Heart right ventricle (tissue), 16 donors: ENCODE data around the gene KIF25. TPM values are rescaled to one million over a fixed set of nuclear protein-coding genes. Genes with fewer than 3 reads are reported as not detected.

Experiments
- ATAC-seq, 8 donors: fragments of 200-7000 bp; cut with Tn5 transposase; one replicate each; pipeline ENCODE4 v1.9.1; 2020; ENCODE audit warnings: mild to moderate bottlenecking in 8 of 8, moderate library complexity in 8 of 8, moderate number of reproducible peaks in 1 of 8
- DNase-seq, 2 donors: peaks; one replicate each; pipeline ENCODE4 v3.0.0-alpha.2; 2020
- H3K27ac ChIP-seq, 10 donors: fragments of 200-600 bp; sonication (generic) in 2 of 10; one replicate each; pipeline versions ENCODE4 v1.5.0 to v1.8.0; 2020 to 2022; ENCODE audit warnings: mild to moderate bottlenecking in 3 of 10
- H3K27me3 ChIP-seq, 7 donors: fragments of 200-600 bp; one replicate each; pipeline ENCODE4 v1.8.0; 2021 to 2022; ENCODE audit warnings: mild to moderate bottlenecking in 2 of 7
- H3K36me3 ChIP-seq, 9 donors: fragments of 200-600 bp; sonication (generic) in 1 of 9; one replicate each; pipeline versions ENCODE4 v1.5.0 to v1.8.0; 2020 to 2022; ENCODE audit warnings: mild to moderate bottlenecking in 2 of 9
- H3K4me1 ChIP-seq, 9 donors: fragments of 200-600 bp; sonication (generic) in 1 of 9; one replicate each; pipeline versions ENCODE4 v1.5.0 to v1.8.0; 2020 to 2022; ENCODE audit warnings: mild to moderate bottlenecking in 4 of 9
- H3K4me3 ChIP-seq, 10 donors: fragments of 200-600 bp; sonication (generic) in 2 of 10; one replicate each; pipeline versions ENCODE4 v1.5.0 to v1.8.0; 2020 to 2022; ENCODE audit warnings: mild to moderate bottlenecking in 7 of 10, moderate library complexity in 2 of 10
- H3K9me3 ChIP-seq, 11 donors: fragments of 200-600 bp in 10 of 11; sonication (generic) in 2 of 11; one replicate each; pipeline versions ENCODE4 v1.5.0 to v1.8.0; 2013 to 2022; ENCODE audit warnings: mild to moderate bottlenecking in 2 of 11, control low read depth in 1 of 11, moderate library complexity in 1 of 11
- CTCF ChIP-seq, 9 donors: fragments of 200-600 bp; sonication (generic) in 2 of 9; IDR thresholded peaks; one replicate each; pipeline versions ENCODE4 v1.5.0 to v1.8.0; 2021 to 2022; ENCODE audit warnings: antibody characterized with exemption in 9 of 9, mild to moderate bottlenecking in 5 of 9, moderate library complexity in 1 of 9
- WGBS, 2 donors: extraction: QIAGEN DNeasy Blood & Tissue Kit; methylation state at CpG; one replicate each; pipeline ENCODE4 v1.1.7; 2013; ENCODE audit warnings: inconsistent platforms in 1 of 2; 5-methylcytosine and 5-hydroxymethylcytosine counted together
- intact Hi-C, 10 donors: fragments of 100-400 bp; cut with DNase I; formaldehyde crosslinking; loops; one replicate each; pipeline versions ENCODE4 v1.11.1 to v1.14.2; 2022
- long read RNA-seq, 3 donors: library from polyadenylated mRNA; unstranded; transcript quantifications; one replicate each; pipeline ENCODE4 v2.0.0, GENCODE V29; 2020 to 2021
- polyA plus RNA-seq, 2 donors: library from polyadenylated mRNA; stranded (reverse); fragments of 200-250 nt; gene quantifications; one replicate each; pipeline ENCODE4 v1.2.3, GENCODE V29; 2013
- total RNA-seq, 10 donors: library from RNA; stranded (reverse); fragmentation: NEBNext Ultra II Directional in 3 of 10; extraction: Animal tissue kit (Norgen Biotek cat#: 25700) in 3 of 10; gene quantifications; one replicate each; pipeline versions ENCODE4 v1.2.1 to v1.2.4, GENCODE V29; 2021 to 2023
- donor health status: Arrhythmogenic right ventricular cardiomyopathy.
- donor health status: ischemic (EF 13 %, LVEDD 7.1; RV severe dilation, severe dysfunction).
- donor health status: healthy with polysubstance abuse.
- donor health status: DM: no; HTN: yes; CAD: no.
- donor health status: DM: no; HTN: no; CAD: no.
- donor health status: ischemic (EF 25% LVEDD 6.9; RV normal size, moderate dysfunction).
- donor health status: ischemic (EF 25% LVEDD 5.7; RV mildly dilated, moderate dysfunction).
- donor health status: healthy.
- donor health status: DM: yes; HTN: yes; CAD: no.
- donor health status: Ischemic cardiomyopathy.
- donor health status: ischemic (EF 35%, LVEDD 5.7; RV mildly dilated, moderate dysfunction).
- donor health status: nonischemic (EF 11% LVEDD 7.7; RV severe dilation, severe dysfunction).
- donor health status: DM: yes; HTN: yes; CAD: no.
- donor health status: PGD.
- donor health status: ischemic (EF 29% LVEDD 5.4; RV normal size, mild dysfunction).
- donor health status: nonischemic (EF 23%, LVEDD 6.1; RV moderate dilation, normal function).

The KIF25 gene
- total RNA-seq (under 1 TPM in 6 of 10 donors, not detected in 4; 0.18 to 0.80 (median 0.39) TPM), polyA plus RNA-seq (under 1 TPM; 0.38 to 0.95 TPM)
- long read RNA-seq, donor 1: 0 reads
- long read RNA-seq, donor 2: 0 reads
- long read RNA-seq, donor 3: 0 reads

- intact Hi-C loops: no loop called here
These were observed at the start of gene KIF25 for GRCh38 chr6:167997642-167998041. TSS of gene KIF25 (plus strand) at chr6:167997671. CDS start at chr6:168029586, 31,915 bp downstream.

GRCh38 chr6:167947716-167948115 lies 49.8 kb upstream of the KIF25 start:
- no peak for ATAC-seq
- intact Hi-C loops: no loop called here
- 88 to 97% methylated on average over 1 of the region's 1 CpG for WGBS, 2 donors
- H3K27ac ChIP-seq: no peak overlapping the region
- DNase-seq: no peak
- no peak for TF ChIP-seq CTCF (IDR thresholded peaks at IDR 0.05)
- H3K36me3 ChIP-seq: peaks cover 0 to 100% (median 86%) of the 10 kb centered on the region in 9 donors
- no peaks in the 10 kb centered on the region for H3K27me3 ChIP-seq
- H3K4me3 ChIP-seq: no peak overlapping the region
- H3K4me1 ChIP-seq: peaks cover 0 to 9% (median 0%) of the 10 kb centered on the region in 9 donors
- H3K9me3 ChIP-seq: no peaks in the 10 kb centered on the region

More at GRCh38 chr6:167997642-167998041, at the start of gene KIF25:
- ATAC-seq (no peak), DNase-seq (no peak)
- H3K4me1 ChIP-seq: peaks cover 0 to 22% (median 8%) of the 10 kb centered on the region in 9 donors
- no peak within 1 kb of the TSS for H3K4me3 ChIP-seq
- no peak within 1 kb of the TSS for H3K27ac ChIP-seq
- WGBS, 2 donors: 82 to 88% methylated on average over 9 of the region's 9 CpGs
- TF ChIP-seq CTCF (IDR thresholded peaks at IDR 0.05): no peak
- H3K27me3 ChIP-seq: peaks cover 0 to 16% (median 0%) of the 10 kb centered on the region in 7 donors
- no peaks in the 10 kb centered on the region for H3K36me3 ChIP-seq
- H3K9me3 ChIP-seq: no peaks in the 10 kb centered on the region

GRCh38 chr6:167948716-167949115 lies 48.8 kb upstream of the KIF25 start:
- DNase-seq: no peak
- Histone ChIP-seq H3K4me3 (no peak overlapping the region), H3K4me1 (peaks cover 0 to 18% (median 0%) of the 10 kb centered on the region in 9 donors), H3K27me3 (no peaks in the 10 kb centered on the region), H3K9me3 (no peaks in the 10 kb centered on the region), H3K27ac (no peak overlapping the region), H3K36me3 (peaks cover 0 to 100% (median 81%) of the 10 kb centered on the region in 9 donors)
- intact Hi-C loops: no loop called here
- 74 to 77% methylated on average over 4 of the region's 4 CpGs for WGBS, 2 donors
- TF ChIP-seq CTCF (IDR thresholded peaks at IDR 0.05): no peak
- no peak for ATAC-seq

GRCh38 chr6:167949121-167949684 lies 48.3 kb upstream of the KIF25 start:
- WGBS, 2 donors: 75 to 76% methylated on average over 7 of the region's 7 CpGs
- Histone ChIP-seq H3K27ac (peak overlapping the region in 1 of 10 donors; percentile 15), H3K4me1 (peaks cover 0 to 23% (median 0%) of the 10 kb centered on the region in 9 donors), H3K4me3 (no peak overlapping the region), H3K36me3 (peaks cover 0 to 100% (median 77%) of the 10 kb centered on the region in 9 donors), H3K9me3 (no peaks in the 10 kb centered on the region), H3K27me3 (no peaks in the 10 kb centered on the region)
- TF ChIP-seq CTCF (IDR thresholded peaks at IDR 0.05): no peak
- intact Hi-C loops: no loop called here
- DNase-seq (no peak), ATAC-seq (no peak)
